Measurements from ENCODE around the gene RAE1.

The RAE1 gene

DNA sequence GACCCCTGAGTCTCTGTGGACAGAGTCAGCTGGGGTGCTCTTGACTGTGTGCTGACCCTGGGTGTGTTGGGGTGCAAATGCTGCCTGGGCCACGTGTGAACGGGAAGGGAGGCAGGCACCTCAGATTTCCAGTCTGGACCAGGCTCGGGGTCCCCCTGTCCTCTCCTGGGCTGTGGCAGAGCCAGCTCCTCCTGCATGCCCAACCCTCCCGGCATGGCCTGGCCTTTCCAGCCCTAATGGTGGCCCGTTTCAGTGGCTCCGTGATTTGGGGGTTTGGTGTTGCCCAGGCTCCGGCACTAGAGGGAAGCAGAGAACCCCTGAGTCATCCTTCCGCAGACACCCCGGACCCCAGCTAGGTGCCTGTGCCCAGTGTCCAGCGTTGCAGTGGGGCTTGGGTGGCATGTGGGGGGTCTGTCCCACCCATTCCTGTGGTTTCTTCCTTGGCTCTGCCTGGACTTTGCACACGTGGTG is 49.2 kb downstream of the RAE1 start:
- DNase-seq (ENCODE audit: low read depth in 2 of 2) = no peak

DNA sequence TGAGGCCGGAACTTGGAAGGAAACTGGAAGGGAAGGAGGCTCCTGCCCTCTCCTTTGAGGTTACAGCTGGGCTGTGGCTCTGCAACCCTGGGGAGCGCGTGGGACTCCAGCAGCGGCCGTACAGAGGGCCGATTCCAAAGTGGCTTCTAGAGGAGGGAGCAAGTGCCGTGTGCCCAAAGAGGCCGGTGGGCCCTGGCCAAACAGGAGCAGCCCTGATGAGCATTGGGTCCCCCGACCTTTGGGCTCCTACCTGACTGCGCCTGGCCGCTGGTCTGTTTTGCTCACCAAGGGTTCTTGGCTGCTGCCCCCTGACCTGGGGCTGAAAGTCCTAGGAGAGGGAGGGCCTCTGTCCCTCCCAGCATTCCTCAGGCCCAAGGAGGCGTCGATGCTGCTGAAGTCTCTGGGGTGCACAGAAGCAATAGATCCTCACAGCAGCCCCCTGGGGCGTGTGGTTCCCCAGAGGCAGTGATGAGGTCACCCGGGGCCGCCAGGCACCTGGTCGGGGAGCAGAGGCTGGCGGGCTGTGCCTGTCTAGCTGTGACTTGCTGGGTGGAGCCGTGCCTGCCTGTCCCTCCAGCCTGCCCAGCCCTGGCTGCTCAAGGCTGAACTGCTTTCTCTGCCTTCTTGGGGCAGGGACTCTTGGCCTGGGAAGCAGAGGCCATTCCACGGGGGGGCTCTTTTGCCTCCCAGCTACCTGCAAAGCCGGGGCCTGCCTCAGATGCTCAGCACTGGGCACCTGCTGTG is 49.9 kb downstream of the RAE1 start:
- no peak for DNase-seq (ENCODE audit: low read depth in 2 of 2)

DNA sequence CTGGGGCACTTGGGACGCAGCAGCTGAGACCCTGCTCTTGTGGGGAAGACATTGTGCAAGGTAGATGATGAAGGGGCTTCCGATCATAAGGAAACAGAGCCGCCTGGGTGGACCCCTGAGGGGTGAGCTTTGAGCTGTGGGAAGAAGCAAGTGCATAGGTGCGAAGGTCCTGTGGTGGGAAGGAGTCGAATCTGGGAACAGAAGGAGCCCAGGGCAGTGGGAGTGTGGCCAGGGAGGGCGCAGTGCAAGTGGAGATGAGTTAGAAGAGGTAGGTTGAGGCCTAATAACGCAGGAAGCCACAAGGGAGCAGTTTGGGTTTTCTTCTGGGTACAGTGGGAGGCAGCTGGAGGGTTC is 50.5 kb downstream of the RAE1 start:
- no peak for DNase-seq (ENCODE audit: low read depth in 2 of 2)

DNA sequence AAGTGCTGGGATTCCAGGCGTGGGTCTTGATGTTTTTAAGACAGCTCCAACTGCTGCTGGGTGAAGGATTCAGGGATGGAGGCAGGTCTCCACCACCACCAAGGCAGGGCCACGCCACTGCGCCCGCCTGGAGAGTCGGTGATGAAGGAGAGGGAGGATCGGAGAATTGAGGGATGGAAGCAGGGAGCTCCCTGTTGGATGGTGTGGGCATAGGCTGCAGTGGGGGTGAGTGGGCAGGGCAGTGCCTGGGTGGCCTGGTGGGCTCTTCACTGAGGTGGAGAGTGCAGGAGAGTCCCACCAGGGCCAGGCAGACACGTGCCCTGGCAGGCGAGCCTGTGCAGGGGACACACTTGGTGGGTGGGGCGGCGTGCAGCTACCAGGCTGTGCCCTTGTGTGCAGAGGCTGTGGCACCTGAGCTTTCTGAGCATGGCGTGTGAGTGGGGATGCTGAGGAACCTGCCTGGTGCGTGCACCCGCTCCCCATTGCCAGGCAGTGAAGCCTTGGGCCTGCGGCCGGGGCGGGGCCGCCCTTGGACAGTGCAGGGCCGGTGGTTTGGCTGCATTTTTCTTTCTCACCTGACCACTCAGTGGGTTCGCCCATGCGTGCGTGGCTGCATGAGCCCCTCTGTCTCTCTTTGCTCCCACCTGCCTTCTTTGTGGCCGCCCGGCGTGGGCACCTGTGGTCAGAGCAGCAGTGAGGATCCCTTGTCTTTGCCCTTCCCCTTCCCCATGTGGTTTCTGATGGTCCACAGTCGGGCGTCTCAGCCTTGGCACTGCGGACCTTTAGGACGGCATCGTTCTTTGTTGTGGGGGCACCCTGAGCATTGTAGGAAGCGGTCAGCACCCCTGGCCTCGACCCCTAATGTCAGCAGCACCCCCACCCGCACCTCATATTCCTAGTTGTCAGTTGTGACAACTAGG is 51.4 kb downstream of the RAE1 start:
- no peak for DNase-seq (ENCODE audit: low read depth in 2 of 2)

DNA sequence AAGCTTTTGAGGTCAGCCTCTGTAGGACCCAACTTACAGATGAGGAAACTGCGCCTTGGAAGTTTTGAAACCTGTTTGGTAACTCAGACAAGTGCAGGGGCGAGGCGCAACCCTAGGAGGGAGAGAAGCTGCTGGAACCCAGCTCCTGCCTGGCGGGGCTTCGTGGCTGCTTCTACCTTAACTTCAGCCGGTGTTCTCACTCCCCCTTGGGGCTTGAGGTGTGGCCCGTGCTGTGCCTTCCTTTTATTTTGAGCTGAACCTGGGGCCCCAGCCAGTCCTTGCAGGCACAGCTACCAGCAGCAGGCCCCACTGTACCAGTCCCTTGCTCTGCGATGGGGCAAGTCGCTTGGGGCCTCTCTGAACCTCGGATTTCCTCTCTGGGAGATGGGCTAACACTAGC is 52.2 kb downstream of the RAE1 start:
- DNase-seq (ENCODE audit: low read depth in 2 of 2) = no peak

DNA sequence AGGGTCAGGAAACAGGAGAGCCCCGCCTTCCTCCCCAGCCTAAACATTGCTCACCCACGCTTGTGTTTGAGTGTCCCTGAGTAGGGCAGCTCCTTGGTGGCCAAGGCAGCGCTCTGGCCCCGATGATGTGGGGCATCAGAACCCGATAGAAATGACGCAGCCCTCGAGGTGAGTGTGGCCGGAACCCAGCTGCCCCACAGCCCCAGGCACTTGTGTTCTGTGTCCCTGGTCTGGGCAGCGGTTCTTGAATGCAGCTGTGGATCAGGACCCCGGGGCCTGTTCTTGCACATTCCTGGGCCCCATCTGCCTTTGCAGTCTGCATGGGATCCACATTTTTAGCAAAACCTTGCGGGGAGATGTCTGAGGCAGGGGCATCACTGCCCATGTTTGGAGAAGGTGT is 53.0 kb downstream of the RAE1 start:
- no peak for DNase-seq (ENCODE audit: low read depth in 2 of 2)

DNA sequence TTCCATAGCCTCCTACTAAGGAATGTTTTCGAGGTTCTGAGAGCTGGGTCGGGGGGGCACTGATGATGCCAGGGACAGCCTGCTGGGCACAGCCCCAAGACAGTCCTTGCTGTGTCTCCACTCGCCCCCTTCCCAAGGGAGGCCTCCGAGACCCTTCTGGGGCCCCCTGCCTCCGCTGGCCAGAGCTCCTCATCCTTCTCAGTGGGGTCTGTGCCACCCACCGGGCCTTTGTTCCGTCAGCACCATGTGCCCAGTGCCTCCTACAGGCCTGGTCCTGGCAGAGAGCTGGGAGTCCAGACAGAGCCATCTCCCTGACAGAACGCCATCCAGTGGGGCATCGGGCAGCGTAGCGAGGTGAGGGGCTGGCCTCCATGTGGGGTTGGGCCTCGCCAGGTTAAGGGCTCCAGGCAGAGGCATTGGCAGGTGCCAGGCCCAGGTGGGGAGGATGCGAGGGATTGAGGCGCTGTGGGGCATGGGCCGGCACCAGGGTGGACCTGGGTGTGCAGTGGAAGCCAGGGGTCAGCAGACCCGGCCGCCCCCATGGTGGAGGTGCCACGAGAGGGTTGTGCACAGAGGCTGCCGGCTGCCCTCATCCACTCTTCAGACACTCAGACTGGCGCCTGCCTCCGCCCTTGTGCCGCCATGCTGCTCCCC is 53.5 kb downstream of the RAE1 start:
- DNase-seq (ENCODE audit: low read depth in 2 of 2) = no peak

DNA sequence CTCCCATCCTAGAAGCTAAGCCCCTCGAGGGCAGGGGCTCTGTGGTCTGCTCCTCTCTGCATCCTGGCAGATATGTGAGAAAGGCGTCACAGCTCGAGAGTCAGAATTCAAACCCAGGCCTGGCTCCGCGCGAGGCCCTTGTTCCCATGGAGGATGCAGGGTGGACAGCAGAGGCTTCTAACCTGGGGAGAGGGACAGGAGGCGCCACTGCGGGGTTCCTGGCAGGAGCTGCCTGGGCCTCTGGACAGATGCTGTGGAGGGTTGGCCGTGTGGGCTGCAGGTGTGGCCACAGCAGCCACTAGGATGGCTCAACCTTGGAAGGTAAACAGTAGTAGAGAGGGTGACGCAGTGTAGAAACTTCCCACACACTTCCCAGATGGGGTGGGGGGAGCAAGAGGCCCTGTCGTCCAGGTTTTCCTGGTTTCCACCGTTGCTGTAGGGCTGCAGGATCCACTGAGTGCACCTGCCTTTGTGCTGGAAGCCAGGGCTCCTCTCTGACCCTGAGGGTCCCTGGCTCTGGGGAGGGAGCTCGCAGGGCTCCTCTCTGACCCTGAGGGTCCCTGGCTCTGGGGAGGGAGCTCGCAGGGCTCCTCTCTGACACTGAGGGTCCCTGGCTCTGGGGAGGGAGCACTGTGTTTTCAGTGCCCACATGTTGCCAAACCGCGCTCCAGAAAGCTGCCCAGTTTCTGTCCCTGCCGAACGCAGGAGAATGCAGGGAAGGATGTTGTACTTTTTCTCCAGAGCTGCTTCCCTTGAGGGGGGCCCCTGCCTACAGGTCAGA is 54.4 kb downstream of the RAE1 start:
- no peak for DNase-seq (ENCODE audit: low read depth in 2 of 2)

DNA sequence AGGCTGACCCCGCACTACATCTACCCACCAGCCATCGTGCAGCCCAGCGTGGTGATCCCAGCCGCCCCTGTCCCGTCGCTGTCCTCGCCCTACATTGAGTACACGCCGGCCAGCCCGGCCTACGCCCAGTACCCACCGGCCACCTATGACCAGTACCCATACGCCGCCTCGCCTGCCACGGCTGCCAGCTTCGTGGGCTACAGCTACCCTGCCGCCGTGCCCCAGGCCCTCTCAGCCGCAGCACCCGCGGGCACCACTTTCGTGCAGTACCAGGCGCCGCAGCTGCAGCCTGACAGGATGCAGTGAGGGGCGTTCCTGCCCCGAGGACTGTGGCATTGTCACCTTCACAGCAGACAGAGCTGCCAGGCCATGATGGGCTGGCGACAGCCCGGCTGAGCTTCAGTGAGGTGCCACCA is 56.5 kb downstream of the RAE1 start:
- no peak for DNase-seq (ENCODE audit: low read depth in 2 of 2)

DNA sequence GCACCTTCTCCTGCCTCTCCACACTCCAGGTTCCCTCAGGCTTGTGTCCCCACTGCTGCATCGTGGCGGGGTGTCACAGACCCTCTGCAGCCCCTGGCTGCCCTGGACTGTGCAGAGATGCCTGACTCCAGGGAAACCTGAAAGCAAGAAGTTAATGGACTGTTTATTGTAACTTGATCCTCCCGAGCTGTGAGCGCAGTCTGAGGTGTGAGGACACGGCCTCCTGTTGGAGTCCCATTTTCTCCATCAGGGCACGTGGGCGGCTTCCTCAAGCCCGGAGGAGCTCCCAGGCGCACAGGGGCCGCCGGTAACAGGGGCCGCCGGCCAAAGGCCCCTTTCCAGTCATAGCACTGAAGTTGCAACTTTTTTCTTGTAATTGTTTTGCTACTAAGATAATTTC is 57.1 kb downstream of the RAE1 start:
- DNase-seq (ENCODE audit: low read depth in 2 of 2) = no peak

DNA sequence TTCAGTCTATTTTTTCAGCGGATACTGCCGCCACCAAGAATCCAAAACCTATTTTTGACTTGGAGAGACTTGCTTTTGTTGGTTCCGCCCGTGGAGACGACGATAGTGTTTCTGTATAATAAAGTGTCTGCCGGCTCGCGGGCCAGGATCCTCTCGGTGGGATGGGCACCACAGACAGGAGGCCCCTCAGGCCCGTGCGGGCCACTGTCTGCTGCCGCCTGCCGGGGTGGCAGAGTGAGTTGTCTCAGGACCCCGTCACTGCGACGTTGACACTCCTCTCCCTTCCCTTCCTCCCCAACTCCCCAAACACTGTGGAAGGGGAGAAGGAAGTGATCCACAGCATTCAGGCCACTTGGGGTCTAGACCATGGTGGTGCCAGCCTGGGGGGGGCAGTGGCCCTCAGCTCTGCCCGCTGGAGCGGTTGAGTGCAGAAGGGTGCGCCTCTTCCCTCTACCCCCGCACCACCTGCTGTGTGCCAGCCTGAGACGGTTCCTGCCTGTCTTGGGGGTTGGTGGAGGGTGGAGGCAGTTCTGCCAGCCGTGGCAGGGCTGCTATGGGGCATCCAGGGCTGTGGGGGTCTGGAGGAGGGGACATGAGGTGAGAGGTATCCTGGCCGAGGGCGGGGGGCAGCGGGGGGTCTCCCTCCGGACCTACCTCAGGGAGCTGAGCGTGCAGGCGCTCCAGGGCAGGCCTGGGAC is 57.6 kb downstream of the RAE1 start:
- DNase-seq (ENCODE audit: low read depth in 2 of 2) = no peak

DNA sequence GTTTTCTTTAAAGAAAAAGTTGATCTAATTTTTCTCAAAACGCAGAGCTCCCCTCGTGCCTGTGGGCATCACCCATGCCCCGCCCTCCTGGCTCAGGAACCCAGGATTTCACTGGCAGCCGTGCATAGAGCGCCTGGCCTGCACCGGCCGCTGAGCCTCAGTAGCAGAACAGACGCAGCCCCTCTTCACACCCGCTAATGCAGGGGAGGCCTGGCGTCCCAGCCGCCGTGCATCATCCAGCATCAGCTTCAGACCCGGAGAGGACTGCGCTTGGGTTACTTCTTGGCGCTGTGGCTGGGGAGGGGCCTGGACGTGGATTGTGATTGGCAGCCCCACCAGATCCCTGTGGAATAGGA is 58.2 kb downstream of the RAE1 start:
- DNase-seq (ENCODE audit: low read depth in 2 of 2) = no peak

DNA sequence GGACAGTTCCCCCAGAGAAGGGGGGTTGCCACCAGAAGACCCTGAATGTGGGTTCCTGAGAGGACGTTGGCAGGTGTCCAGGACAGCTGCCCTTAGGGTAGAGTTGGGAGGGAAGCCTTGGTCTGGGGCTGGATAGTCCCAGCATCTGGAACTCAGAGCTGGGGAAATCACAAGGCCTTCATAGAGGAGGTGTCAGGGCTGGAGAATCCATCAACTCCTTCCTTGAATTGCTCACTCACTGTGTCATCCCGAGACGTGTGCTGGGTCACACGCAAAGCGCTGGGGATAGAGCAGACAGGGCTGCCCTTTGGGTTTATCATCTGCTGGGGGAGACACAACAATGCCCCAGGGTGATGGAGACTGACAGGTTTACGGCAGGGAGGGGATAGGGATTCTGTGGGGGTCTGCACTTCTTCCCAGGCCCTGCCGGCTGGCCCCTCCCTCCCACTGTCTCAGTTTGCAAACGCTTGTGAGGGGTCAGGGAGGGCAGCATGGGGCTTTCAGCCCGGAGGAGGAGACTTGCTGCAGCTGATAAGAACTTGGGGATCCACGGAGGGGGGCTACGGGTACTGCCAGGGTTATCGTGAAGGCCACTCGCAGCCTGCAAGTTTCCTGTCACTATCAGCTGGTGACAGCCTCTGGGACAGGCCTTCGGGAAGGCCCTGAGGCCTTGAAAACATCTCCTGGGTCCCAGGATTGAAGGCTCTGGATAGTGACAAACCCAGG is 58.8 kb downstream of the RAE1 start:
- DNase-seq (ENCODE audit: low read depth in 2 of 2) = no peak

DNA sequence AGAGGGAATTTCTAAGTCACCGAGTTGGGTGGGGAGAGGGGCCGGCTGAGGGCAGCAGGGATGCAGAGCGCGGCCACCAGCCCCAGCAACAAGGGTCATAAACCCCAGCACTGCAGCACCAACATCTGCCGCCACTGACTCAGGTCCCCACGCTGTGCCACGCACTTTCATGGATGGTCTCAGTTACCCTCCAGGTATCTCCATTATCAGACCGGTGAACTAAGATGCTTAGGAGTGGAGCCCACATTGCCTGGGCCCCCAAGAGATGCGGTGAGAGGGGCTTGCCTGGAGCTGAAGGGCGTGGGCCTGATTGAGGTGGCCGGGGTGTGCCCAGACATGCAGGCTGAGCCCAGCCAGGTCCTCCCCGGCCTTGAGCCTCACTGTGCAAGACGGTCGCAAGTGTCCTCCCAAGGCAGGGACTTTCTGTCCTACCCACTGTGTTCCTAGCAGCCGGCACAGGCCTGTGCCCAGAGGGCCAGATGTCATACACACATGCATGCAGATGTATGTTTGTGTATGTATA is 59.4 kb downstream of the RAE1 start:
- no peak for DNase-seq (ENCODE audit: low read depth in 2 of 2)

DNA sequence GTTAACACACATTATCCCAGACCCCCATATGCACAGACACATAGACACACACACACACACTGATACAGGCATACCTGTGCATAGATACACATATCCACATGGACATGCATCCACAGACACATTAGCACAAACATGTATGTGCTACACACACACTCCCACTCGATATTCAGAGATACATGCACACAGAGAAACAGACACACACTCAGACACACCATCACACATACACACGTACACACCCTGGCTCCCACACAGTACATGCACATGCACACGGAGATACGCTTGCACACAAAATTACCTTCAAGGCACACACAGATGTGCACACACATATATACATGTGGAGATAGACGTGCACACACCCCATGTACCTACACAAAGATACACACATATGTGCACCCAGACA is 59.9 kb downstream of the RAE1 start:
- DNase-seq (ENCODE audit: low read depth in 2 of 2) = no peak

DNA sequence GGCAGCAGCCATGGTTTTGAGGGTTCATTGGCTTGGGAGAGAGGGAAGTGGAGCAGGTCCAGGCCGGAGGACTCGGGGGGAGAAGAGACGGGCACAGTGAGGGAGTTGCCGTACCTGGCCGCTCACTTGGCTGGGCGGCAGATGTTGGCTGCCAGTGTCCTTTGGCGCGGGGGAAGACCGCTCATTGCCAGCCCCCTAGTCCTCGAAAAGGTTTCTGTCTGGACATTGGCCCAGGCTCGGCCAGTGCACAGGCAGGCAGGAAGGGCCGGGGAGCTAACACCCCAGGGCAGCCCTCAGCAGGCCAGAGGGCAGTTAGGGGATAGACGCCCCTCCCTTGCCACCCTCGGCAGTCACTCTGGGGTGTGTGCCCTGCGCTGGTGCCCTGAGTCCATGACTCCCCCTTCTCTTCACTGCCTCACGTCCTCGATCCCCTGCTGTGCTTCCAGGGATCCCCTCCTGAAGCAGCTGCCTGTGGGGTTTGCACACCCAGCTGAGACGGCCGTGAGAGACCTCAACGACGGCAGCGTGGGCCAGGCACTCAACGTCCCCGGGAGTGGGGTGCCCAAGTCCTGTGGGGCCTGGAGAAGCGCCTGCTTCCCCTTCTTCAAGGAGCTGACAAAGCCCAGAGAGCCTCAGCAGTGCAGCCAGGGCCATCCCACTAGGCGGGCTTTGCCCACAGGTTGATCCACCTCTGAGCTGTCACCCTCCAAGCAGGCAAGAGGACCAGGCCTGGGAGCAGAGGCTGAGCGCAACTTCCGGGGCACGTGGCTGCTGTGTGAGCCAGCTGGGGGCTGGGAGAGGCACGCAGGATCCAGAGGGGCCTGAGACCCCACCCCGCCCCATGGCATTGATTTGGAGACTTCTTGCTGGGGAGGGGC is 60.6 kb downstream of the RAE1 start:
- no peak for DNase-seq (ENCODE audit: low read depth in 2 of 2)

DNA sequence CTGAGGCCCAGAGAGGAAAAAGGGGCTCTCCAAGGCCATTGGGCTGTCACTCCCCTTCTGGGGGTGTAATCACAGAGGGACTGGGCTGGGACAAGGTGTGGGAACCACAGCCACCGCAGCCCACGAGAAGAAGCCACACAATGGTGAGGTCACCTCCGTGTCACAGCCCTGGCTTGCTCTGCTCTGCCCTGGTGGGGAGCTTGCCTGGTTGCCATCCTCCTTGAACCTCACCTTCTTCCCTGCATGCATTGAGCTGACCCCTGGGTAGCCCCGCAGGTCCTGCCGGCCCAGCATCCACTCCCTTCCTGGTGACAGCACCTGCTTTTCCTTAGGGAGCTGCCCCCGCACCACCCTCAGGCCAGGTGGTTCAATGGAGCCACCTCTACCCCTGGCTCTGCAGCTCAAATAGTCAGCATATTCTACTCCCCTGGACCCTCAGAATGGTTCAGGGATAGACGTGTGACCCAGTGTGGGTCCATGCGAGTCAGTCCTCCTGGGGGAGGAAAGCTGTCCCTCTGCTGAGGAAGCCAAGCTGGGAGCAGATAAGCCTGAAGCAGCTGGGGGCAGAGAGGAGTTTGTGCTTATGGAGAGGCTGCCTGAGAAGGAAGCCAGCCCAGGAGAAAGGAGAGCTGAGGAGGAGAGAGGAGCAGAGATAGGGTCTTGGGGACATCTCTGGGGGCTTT is 61.4 kb downstream of the RAE1 start:
- no peak for DNase-seq (ENCODE audit: low read depth in 2 of 2)

DNA sequence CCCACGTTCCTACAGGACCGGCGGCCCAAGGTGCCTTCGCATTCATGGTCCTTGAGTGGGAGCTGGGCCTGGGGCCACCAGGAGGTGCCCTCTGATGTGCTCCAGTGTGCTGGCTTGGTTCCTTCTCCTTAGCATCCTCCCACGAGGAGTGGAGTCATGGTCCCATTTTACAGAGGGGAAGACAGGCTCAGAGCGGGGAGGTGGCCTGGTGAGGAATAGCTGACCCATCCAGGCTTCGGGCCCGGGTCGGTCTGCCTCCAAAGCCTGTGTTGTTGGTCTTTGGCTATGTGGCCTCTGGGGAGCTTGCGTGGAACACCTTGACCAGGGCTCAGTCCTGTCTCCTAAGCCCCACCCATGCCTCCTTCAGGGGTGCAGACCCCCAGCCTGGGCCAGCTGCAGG is 62.9 kb downstream of the RAE1 start:
- no peak for DNase-seq (ENCODE audit: low read depth in 2 of 2)

Measured in stimulated activated CD4-positive, alpha-beta T cell treated with anti-CD3 and anti-CD28 coated beads, Interleukin-1b, Interleukin-23, amount 100 ng/mL, for 4 hours (primary cell).